ENCODE results near the gene NPAP1. TPM values are rescaled to one million over a fixed set of nuclear protein-coding genes. Genes with fewer than 3 reads are reported as not detected.
"Not testable (repeated sequence)": the region's sequence is repeated elsewhere in the genome, so short reads cannot be mapped to it uniquely, and the experiment has no call there.

Gene NPAP1
- not detected in 2 replicates for total RNA-seq (2014; rRNA removed; shearing (Covaris generic))
- not detected in 2 replicates for polyA plus RNA-seq (2014; cell fraction: nucleus; rRNA removed)

GRCh38 chr15:24675332-24676144 is at the start of gene NPAP1:
NPAP1 (plus strand) TSS chr15:24675775; CDS start chr15:24675868, 93 bp downstream.
- DNase-seq (ENCODE audit: extremely low read depth, low read depth), result no peak

- no peak for DNase-seq (ENCODE audit: extremely low read depth, low read depth)
Observed at GRCh38 chr15:24627443-24627842, 48.1 kb upstream of the NPAP1 start.

GRCh38 chr15:24633082-24633481 is 42.5 kb upstream of the NPAP1 start:
- DNase-seq (ENCODE audit: extremely low read depth, low read depth), result no peak

- not testable (repeated sequence) for DNase-seq (ENCODE audit: extremely low read depth, low read depth)
Observed at GRCh38 chr15:24639412-24639811, 36.2 kb upstream of the NPAP1 start.

- no peak for DNase-seq (ENCODE audit: extremely low read depth, low read depth)
Observed at GRCh38 chr15:24645627-24646026, 29.9 kb upstream of the NPAP1 start.

- no peak for DNase-seq (ENCODE audit: extremely low read depth, low read depth)
Observed at GRCh38 chr15:24659622-24660021, 16.0 kb upstream of the NPAP1 start.

GRCh38 chr15:24662991-24663390 is 12.6 kb upstream of the NPAP1 start:
- no peak for DNase-seq (ENCODE audit: extremely low read depth, low read depth)

GRCh38 chr15:24676431-24676830 is 856 bp downstream of the NPAP1 start:
- no peak for DNase-seq (ENCODE audit: extremely low read depth, low read depth)

- DNase-seq (ENCODE audit: extremely low read depth, low read depth), result no peak
Observed at GRCh38 chr15:24678485-24678884, 2.9 kb downstream of the NPAP1 start.

- DNase-seq (ENCODE audit: extremely low read depth, low read depth), result no peak
Observed at GRCh38 chr15:24682002-24682401, 6.4 kb downstream of the NPAP1 start.

GRCh38 chr15:24682905-24683304 is 7.3 kb downstream of the NPAP1 start:
- DNase-seq (ENCODE audit: extremely low read depth, low read depth), result not testable (repeated sequence)

- DNase-seq (ENCODE audit: extremely low read depth, low read depth), result no peak
Observed at GRCh38 chr15:24683736-24684135, 8.2 kb downstream of the NPAP1 start.

- no peak for DNase-seq (ENCODE audit: extremely low read depth, low read depth)
Observed at GRCh38 chr15:24684313-24684712, 8.7 kb downstream of the NPAP1 start.

GRCh38 chr15:24696201-24696600 is 20.6 kb downstream of the NPAP1 start:
- no peak for DNase-seq (ENCODE audit: extremely low read depth, low read depth)

GRCh38 chr15:24696842-24697241 is 21.3 kb downstream of the NPAP1 start:
- DNase-seq (ENCODE audit: extremely low read depth, low read depth), result no peak

- DNase-seq (ENCODE audit: extremely low read depth, low read depth), result no peak
Observed at GRCh38 chr15:24718289-24719082, 42.9 kb downstream of the NPAP1 start.

GRCh38 chr15:24729760-24730159 is 54.2 kb downstream of the NPAP1 start:
- DNase-seq (ENCODE audit: extremely low read depth, low read depth), result no peak
